WTC11 (cell line): ENCODE measurements around the gene PTPRG. TPM values are rescaled to one million over a fixed set of nuclear protein-coding genes. Genes with fewer than 3 reads are reported as not detected.

ENCODE experiments used
- ATAC-seq: fragments of 200-7000 bp; cut with Tn5 transposase; 2 replicates; pipeline ENCODE4 v1.10.0; 2021; ENCODE audit warnings: mild to moderate bottlenecking, moderate library complexity
- CTCF ChIA-PET: fragments of 300-600 bp; sonication (Branson Sonifier 250); formaldehyde crosslinking; loops from one replicate; lab custom pipeline; 2021; ENCODE audit warnings: antibody characterized with exemption; lab: Charles Lee
- POLR2A ChIA-PET: fragments of 350-600 bp; sonication (Branson Sonifier 250); formaldehyde crosslinking; loops from one replicate; lab custom pipeline; 2021; ENCODE audit warnings: antibody characterized with exemption; lab: Charles Lee
- DNase-seq: peaks from one replicate; pipeline ENCODE4 v3.0.0; 2021; ENCODE audit warnings: low spot score
- H3K27ac Mint-ChIP-seq: 2 replicates; pipeline ENCODE4 v1.8.0; 2021; ENCODE audit warnings: mixed read lengths
- H3K27me3 Mint-ChIP-seq: 2 replicates; pipeline ENCODE4 v1.8.0; 2021; ENCODE audit warnings: low read depth, mild to moderate bottlenecking, moderate library complexity, mixed read lengths
- H3K36me3 Mint-ChIP-seq: 2 replicates; pipeline ENCODE4 v1.8.0; 2021; ENCODE audit warnings: mixed read lengths
- H3K4me1 Mint-ChIP-seq: 2 replicates; pipeline ENCODE4 v1.8.0; 2022; ENCODE audit warnings: mixed read lengths
- H3K4me3 Mint-ChIP-seq: 2 replicates; pipeline ENCODE4 v1.8.0; 2021; ENCODE audit warnings: mild to moderate bottlenecking, moderate library complexity, mixed read lengths
- H3K9me3 Mint-ChIP-seq: 2 replicates; pipeline ENCODE4 v1.8.0; 2021; ENCODE audit warnings: mixed read lengths
- ATF2 ChIP-seq: sonication (generic); formaldehyde crosslinking; IDR thresholded peaks from 2 replicates; pipeline ENCODE4 v1.8.1; 2022; ENCODE audit warnings: low read depth, missing genetic modification reagents, borderline replicate concordance
- CREM ChIP-seq: sonication (generic); formaldehyde crosslinking; IDR thresholded peaks from 2 replicates; pipeline ENCODE4 v1.8.1; 2022; ENCODE audit warnings: mild to moderate bottlenecking, missing genetic modification reagents, moderate library complexity
- ELF4 ChIP-seq: sonication (generic); formaldehyde crosslinking; IDR thresholded peaks from 2 replicates; pipeline ENCODE4 v1.8.1; 2022; ENCODE audit warnings: low read depth, mild to moderate bottlenecking, moderate library complexity, missing genetic modification reagents
- FOXP1 ChIP-seq: sonication (generic); formaldehyde crosslinking; IDR thresholded peaks from 2 replicates; pipeline ENCODE4 v1.8.0; 2022; ENCODE audit warnings: missing genetic modification reagents, mild to moderate bottlenecking, moderate library complexity, borderline replicate concordance
- HMGA2 ChIP-seq: fragments of 250-450 bp; sonication (Bioruptor Pico); IDR thresholded peaks from 2 replicates; pipeline ENCODE4 v1.4.0; 2021; ENCODE audit warnings: mild to moderate bottlenecking, moderate library complexity
- JAZF1 ChIP-seq: fragments of 250-450 bp; sonication (Bioruptor Pico); IDR thresholded peaks from 2 replicates; pipeline ENCODE4 v1.9.0; 2021; ENCODE audit warnings: moderate library complexity, mild to moderate bottlenecking, inconsistent platforms
- KAT7 ChIP-seq: sonication (generic); formaldehyde crosslinking; IDR thresholded peaks from 2 replicates; pipeline ENCODE4 v1.8.1; 2023; ENCODE audit warnings: missing genetic modification reagents, mild to moderate bottlenecking, borderline replicate concordance
- NFYB ChIP-seq: sonication (generic); formaldehyde crosslinking; conservative IDR thresholded peaks from 2 replicates; pipeline ENCODE4 v1.8.0; 2022; ENCODE audit warnings: low read depth, missing genetic modification reagents
- OVOL2 ChIP-seq: fragments of 250-450 bp; sonication (Bioruptor Pico); IDR thresholded peaks from 2 replicates; pipeline ENCODE4 v1.9.0; 2021; ENCODE audit warnings: mild to moderate bottlenecking, borderline replicate concordance
- RELA ChIP-seq: sonication (generic); formaldehyde crosslinking; IDR thresholded peaks from 2 replicates; pipeline ENCODE4 v1.8.1; 2022; ENCODE audit warnings: missing genetic modification reagents, mild to moderate bottlenecking, borderline replicate concordance
- SMAD3 ChIP-seq: sonication (generic); formaldehyde crosslinking; IDR thresholded peaks from 2 replicates; pipeline ENCODE4 v1.8.0; 2022; ENCODE audit warnings: missing genetic modification reagents, mild to moderate bottlenecking, borderline replicate concordance
- TCF7 ChIP-seq: sonication (generic); formaldehyde crosslinking; IDR thresholded peaks from 2 replicates; pipeline ENCODE4 v1.8.0; 2022; ENCODE audit warnings: mild to moderate bottlenecking, low read depth, missing genetic modification reagents, moderate library complexity
- TEAD1 ChIP-seq: sonication (generic); formaldehyde crosslinking; IDR thresholded peaks from 2 replicates; pipeline ENCODE4 v1.8.0; 2022; ENCODE audit warnings: mild to moderate bottlenecking, missing genetic modification reagents
- USF1 ChIP-seq: sonication (generic); formaldehyde crosslinking; IDR thresholded peaks from 2 replicates; pipeline ENCODE4 v1.8.0; 2022; ENCODE audit warnings: mild to moderate bottlenecking, missing genetic modification reagents
- ZNF232 ChIP-seq: sonication (generic); formaldehyde crosslinking; IDR thresholded peaks from 2 replicates; pipeline ENCODE4 v1.8.0; 2022; ENCODE audit warnings: mild to moderate bottlenecking, missing genetic modification reagents
- ZNF396 ChIP-seq: fragments of 250-450 bp; sonication (Bioruptor Pico); IDR thresholded peaks from 2 replicates; pipeline ENCODE4 v1.8.0; 2021; ENCODE audit warnings: mild to moderate bottlenecking, moderate library complexity, borderline replicate concordance
- total RNA-seq: library from RNA; stranded (reverse); gene quantifications from 3 replicates; pipeline ENCODE4 v1.2.3, GENCODE V29; 2021
- TF ChIP-seq, protein P1 (sequence below): fragments of 200-600 bp; IDR thresholded peaks from 2 replicates; pipeline ENCODE4 v1.8.0; 2022; ENCODE audit warnings: antibody characterized with exemption
- TF ChIP-seq, protein P2 (sequence below): fragments of 250-450 bp; sonication (Bioruptor Pico); IDR thresholded peaks from 2 replicates; pipeline ENCODE4 v1.9.0; 2021; ENCODE audit warnings: mild to moderate bottlenecking

Gene PTPRG
- total RNA-seq, 1 experiment from 2014 or later, result 106 TPM

- Mint-ChIP-seq H3K27me3 (no peaks in the 10 kb centered on the region), H3K36me3 (peaks cover 5% of the 10 kb centered on the region; the same call in 1 of the 2 replicates), H3K4me1 (peaks cover 97% of the 10 kb centered on the region), H3K9me3 (no peaks in the 10 kb centered on the region), H3K4me3 (peak overlapping the region; percentile 48), H3K27ac (peak overlapping the region; percentile 94)
- peak; percentile 2 for ATAC-seq
- no peak for DNase-seq
- POLR2A ChIA-PET, result interaction anchor here (0.7 to 1.8 kb wide), 4 partner anchors 12 to 127 kb away, joined by 4 to 7 read pairs (median 4); partner anchors contain the start of gene PTPRG
- TF ChIP-seq ATF2 (CRISPR knock-in tag), result no peak
- no peak for TF ChIP-seq CREM
- TF ChIP-seq USF1 (CRISPR knock-in tag), result no peak
- TF ChIP-seq, protein P1, sequence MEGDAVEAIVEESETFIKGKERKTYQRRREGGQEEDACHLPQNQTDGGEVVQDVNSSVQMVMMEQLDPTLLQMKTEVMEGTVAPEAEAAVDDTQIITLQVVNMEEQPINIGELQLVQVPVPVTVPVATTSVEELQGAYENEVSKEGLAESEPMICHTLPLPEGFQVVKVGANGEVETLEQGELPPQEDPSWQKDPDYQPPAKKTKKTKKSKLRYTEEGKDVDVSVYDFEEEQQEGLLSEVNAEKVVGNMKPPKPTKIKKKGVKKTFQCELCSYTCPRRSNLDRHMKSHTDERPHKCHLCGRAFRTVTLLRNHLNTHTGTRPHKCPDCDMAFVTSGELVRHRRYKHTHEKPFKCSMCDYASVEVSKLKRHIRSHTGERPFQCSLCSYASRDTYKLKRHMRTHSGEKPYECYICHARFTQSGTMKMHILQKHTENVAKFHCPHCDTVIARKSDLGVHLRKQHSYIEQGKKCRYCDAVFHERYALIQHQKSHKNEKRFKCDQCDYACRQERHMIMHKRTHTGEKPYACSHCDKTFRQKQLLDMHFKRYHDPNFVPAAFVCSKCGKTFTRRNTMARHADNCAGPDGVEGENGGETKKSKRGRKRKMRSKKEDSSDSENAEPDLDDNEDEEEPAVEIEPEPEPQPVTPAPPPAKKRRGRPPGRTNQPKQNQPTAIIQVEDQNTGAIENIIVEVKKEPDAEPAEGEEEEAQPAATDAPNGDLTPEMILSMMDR, result no peak
- no peak for TF ChIP-seq JAZF1 (CRISPR knock-in tag)
- TF ChIP-seq FOXP1 (CRISPR knock-in tag), result no peak
- no peak for TF ChIP-seq ZNF232 (CRISPR knock-in tag)
- TF ChIP-seq KAT7 (CRISPR knock-in tag), result no peak
- TF ChIP-seq, protein P2, sequence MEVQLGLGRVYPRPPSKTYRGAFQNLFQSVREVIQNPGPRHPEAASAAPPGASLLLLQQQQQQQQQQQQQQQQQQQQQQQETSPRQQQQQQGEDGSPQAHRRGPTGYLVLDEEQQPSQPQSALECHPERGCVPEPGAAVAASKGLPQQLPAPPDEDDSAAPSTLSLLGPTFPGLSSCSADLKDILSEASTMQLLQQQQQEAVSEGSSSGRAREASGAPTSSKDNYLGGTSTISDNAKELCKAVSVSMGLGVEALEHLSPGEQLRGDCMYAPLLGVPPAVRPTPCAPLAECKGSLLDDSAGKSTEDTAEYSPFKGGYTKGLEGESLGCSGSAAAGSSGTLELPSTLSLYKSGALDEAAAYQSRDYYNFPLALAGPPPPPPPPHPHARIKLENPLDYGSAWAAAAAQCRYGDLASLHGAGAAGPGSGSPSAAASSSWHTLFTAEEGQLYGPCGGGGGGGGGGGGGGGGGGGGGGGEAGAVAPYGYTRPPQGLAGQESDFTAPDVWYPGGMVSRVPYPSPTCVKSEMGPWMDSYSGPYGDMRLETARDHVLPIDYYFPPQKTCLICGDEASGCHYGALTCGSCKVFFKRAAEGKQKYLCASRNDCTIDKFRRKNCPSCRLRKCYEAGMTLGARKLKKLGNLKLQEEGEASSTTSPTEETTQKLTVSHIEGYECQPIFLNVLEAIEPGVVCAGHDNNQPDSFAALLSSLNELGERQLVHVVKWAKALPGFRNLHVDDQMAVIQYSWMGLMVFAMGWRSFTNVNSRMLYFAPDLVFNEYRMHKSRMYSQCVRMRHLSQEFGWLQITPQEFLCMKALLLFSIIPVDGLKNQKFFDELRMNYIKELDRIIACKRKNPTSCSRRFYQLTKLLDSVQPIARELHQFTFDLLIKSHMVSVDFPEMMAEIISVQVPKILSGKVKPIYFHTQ (CRISPR knock-in tag), result no peak
- TF ChIP-seq ELF4 (CRISPR knock-in tag), result no peak
- TF ChIP-seq NFYB (CRISPR knock-in tag), result no peak
- TF ChIP-seq TEAD1 (CRISPR knock-in tag), result no peak
- no peak for TF ChIP-seq SMAD3 (CRISPR knock-in tag)
- no peak for TF ChIP-seq OVOL2 (CRISPR knock-in tag)
- TF ChIP-seq ZNF396, result no peak
- no peak for TF ChIP-seq RELA (CRISPR knock-in tag)
- no peak for TF ChIP-seq TCF7 (CRISPR knock-in tag)
- TF ChIP-seq HMGA2 (CRISPR knock-in tag), result no peak
- CTCF ChIA-PET, result interaction anchor here (0.6 to 1.9 kb wide), 8 partner anchors 9 to 249 kb away, joined by 3 to 15 read pairs (median 3); partner anchors contain the start of gene PTPRG
Observed at GRCh38 chr3:61687663-61688306, 126.4 kb downstream of the PTPRG start.
